GM20000 (cell line): ENCODE measurements around the gene PALLD.

Experiments
- DNase-seq: peaks from one replicate; pipeline ENCODE4 v3.0.0; 2012; ENCODE audit warnings: low spot score
- TF ChIP-seq, protein P1 (sequence below): IDR thresholded peaks from 2 replicates; pipeline ENCODE4 v1.5.1; 2012; ENCODE audit warnings: mild to moderate bottlenecking, control low read depth; ENCODE audit errors: extremely low read depth, missing control alignments

Gene PALLD

DNA sequence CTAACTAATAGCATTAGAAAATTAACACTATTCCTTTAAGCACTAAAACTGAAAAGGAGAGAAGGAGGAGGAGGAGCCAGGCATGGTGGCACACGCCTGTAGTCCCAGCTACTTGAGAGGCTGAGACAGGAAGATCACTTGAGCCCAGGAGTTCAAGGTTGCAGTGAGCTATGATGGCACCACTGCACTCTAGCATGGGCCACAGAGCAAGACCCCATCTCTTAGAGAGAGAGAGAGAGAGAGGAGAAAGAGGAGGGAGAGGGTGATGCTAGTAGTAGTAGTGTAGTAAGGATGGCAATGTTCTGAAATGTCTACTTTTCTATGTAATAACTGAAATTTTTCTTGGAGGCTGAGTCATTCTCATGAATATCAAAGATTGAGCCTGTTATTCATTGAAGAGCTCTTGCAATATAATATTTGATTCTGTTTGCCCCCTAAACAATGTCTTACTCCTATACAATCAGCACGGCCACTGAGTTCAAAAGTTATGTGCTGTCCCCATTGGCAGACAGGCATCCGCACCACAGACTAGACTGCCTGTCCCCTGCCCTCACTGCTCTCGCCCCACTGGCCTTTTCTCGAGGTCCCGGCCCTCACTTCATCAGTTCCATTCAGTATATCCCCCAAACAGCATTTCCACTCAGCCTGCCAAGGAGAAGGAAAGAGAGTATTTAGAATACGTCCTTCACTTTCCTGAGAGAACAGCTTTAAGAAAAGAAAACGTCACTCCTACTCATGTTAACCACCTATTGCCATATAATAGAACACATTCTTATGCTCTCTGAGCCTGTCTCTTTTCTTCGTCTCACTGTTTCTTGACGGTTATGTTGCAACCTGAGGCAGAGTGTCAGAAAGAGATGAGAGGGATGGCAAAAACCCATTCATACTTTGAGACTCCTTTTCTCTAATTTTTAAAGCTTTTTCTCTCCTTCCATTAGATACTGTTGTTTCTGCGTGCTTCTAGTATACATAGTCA lies 238.1 kb downstream of the PALLD start:
- TF ChIP-seq, protein P1, sequence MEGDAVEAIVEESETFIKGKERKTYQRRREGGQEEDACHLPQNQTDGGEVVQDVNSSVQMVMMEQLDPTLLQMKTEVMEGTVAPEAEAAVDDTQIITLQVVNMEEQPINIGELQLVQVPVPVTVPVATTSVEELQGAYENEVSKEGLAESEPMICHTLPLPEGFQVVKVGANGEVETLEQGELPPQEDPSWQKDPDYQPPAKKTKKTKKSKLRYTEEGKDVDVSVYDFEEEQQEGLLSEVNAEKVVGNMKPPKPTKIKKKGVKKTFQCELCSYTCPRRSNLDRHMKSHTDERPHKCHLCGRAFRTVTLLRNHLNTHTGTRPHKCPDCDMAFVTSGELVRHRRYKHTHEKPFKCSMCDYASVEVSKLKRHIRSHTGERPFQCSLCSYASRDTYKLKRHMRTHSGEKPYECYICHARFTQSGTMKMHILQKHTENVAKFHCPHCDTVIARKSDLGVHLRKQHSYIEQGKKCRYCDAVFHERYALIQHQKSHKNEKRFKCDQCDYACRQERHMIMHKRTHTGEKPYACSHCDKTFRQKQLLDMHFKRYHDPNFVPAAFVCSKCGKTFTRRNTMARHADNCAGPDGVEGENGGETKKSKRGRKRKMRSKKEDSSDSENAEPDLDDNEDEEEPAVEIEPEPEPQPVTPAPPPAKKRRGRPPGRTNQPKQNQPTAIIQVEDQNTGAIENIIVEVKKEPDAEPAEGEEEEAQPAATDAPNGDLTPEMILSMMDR = no peak
- DNase-seq = no peak

DNA sequence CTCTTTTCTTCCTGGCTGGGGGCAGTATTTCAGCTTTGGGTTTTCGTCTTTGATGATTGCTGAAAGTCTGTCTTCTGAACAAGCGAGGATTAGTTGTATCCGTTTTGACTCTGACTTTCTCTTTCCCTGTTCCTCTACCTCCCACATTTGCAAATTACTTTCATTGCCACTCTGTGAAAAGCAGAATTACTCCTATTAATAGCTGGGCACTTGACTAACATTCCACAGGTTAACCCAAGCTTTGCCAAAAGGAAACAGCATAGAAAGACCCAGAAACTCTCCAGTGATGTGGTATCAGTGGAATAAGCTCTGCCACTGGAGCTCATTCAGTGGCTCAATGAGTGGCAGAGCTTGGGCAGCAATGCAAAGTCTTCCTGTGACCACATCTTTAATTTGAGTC lies 238.9 kb downstream of the PALLD start:
- TF ChIP-seq, protein P1 = no peak

DNA sequence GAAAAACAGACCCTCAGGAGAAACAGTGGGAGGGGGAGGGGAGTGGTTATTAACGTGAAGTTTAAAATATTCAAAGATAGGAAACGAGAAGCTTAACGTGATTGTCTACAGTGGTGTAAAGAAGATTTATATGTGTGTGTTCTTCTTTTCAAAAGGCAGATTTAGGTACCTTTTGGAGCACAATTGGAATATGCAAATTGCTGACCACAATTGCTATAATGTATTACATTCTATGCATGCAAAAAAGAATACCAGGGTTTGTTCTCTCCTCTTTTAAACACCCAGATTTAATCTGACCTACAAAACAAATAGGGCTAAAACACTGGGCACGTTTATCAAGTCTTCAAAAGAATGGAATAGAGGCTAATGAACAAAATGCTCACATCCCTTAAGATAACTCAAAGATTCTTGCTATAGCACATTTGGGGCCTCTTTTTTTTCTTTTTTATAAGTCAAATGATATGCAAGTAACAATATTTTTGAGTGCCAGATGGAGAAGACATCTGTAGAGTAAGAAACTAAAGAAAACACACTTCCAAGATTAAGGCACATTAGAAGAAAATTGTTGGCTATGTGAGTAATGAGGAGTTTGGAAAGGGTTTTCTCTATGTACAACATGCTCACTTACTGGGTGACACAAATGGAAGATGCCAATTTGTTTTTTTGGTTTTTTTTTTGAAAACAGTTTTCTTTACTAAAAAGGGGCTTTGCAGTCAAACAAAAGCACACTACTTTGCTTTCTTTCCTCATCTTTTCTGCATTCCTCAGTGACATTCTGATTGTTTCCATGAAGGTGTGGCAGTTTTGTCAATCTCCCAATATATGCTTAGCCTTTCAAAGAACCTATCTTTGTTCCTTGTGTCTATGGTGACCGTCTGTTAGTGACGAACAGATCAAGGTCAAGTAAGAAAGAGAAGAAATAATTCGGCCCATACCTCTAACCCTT lies 240.3 kb downstream of the PALLD start:
- TF ChIP-seq, protein P1 = no peak
- no peak for DNase-seq

More for the DNA sequence above, 238.9 kb downstream of the PALLD start:
- no peak for DNase-seq

DNA sequence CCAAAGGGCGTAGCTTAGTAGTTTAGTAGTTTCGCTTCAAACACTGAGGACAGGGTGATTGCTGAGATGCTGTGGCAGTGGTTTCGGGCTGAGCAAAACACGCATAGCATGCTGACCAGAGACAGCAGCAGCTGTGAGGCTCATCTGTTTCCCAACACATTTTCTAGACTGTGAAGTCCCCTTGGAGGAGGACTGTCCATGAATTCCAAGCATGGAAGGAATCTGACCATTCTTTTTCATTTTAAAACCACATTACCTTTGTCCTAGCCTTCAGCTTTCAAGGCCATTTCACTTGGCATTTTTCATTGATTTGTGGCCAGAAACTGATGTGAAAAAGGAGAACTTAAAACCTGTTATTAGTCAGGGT lies 240.9 kb downstream of the PALLD start:
- no peak for DNase-seq
- TF ChIP-seq, protein P1 = no peak

DNA sequence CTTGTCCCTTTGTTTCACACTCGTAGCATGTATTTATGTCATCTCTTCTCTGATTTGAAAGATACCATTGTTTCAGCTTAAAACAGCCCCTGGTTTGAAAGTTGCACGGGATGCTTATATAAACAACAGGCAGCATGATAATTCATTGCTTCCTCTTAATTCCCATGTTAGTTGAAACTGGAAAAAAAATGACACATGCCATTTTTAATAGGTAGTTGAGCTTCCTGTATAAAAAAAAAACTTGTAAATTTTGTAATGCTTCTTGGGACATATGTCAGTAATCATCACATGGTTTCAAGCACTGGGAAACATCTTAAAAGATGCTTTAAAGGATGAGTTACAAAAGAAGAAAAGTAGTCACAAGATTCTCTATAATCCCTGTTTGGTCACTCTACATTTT lies 243.0 kb downstream of the PALLD start:
- DNase-seq = no peak
- TF ChIP-seq, protein P1 = no peak

DNA sequence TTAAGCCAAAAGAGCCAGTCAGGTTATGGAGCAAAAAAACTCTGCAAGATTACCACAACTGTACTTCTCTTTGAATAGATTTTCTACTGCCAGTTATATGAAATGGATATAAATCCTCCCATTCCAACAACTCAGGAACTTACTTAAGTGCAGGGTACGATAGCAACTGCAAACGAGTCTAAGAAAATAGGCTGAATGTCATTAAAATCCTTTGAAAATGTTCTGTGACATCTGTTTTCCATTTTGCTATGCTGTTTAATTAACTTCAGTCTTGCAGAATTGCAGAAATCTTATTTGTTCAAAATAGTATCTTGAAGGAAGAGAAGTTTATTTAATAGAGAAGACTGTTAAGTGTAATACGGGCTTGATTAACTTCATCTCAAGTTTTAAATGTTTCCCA lies 243.8 kb downstream of the PALLD start:
- DNase-seq = no peak
- TF ChIP-seq, protein P1 = no peak
